OCI-LY3 (cell line): ENCODE measurements around the gene IGFBP4.

Experiments used
- H2AFZ ChIP-seq: fragments of 200-600, 300-600 bp; shearing (Covaris generic); 2 replicates; pipeline ENCODE4 v1.6.0; 2014; ENCODE audit warnings: antibody characterized with exemption, low read depth, low read length
- H3K27ac ChIP-seq: fragments of 200-600, 300-600 bp; sonication (generic); 2 replicates; pipeline ENCODE4 v1.5.1; 2014; ENCODE audit warnings: mild to moderate bottlenecking, low read length, moderate library complexity, mixed read lengths
- H3K27me3 ChIP-seq: fragments of 200-600, 300-600 bp; sonication (generic); 2 replicates; pipeline ENCODE4 v1.6.1; 2014; ENCODE audit warnings: low read depth, low read length, mixed read lengths
- H3K36me3 ChIP-seq: fragments of 200-600, 300-600 bp; sonication (generic); replicated peaks from 2 replicates; pipeline ENCODE3; 2014; ENCODE audit warnings: low read depth, low read length, mixed read lengths
- H3K4me1 ChIP-seq: fragments of 300-600, 200-600 bp; sonication (generic); 2 replicates; pipeline ENCODE4 v1.6.1; 2014; ENCODE audit warnings: low read length, mixed read lengths
- H3K4me2 ChIP-seq: fragments of 200-600, 300-600 bp; sonication (generic); 2 replicates; pipeline ENCODE4 v1.6.1; 2014; ENCODE audit warnings: low read length, mixed read lengths
- H3K4me3 ChIP-seq: fragments of 300-600, 200-600 bp; sonication (generic); 2 replicates; pipeline ENCODE4 v1.5.1; 2014; ENCODE audit warnings: antibody characterized with exemption, mild to moderate bottlenecking, low read length, moderate library complexity
- H3K79me2 ChIP-seq: fragments of 300-600, 200-600 bp; shearing (Covaris generic); 2 replicates; pipeline ENCODE4 v1.6.1; 2014; ENCODE audit warnings: mild to moderate bottlenecking, low read length, mixed read lengths
- H3K9ac ChIP-seq: fragments of 300-600, 200-600 bp; shearing (Covaris generic); 2 replicates; pipeline ENCODE4 v1.6.0; 2014; ENCODE audit warnings: mild to moderate bottlenecking, low read length, moderate library complexity
- H3K9me3 ChIP-seq: fragments of 200-600, 300-600 bp; shearing (Covaris generic); 2 replicates; pipeline ENCODE4 v1.6.1; 2014; ENCODE audit warnings: low read length, mixed read lengths; ENCODE audit not compliant: insufficient read depth
- H4K20me1 ChIP-seq: fragments of 200-600, 300-600 bp; sonication (generic); 2 replicates; pipeline ENCODE4 v1.6.1; 2016; ENCODE audit warnings: low read length, mixed read lengths; ENCODE audit not compliant: insufficient read depth
- CTCF ChIP-seq: fragments of 200-600, 300-600 bp; sonication (generic); IDR thresholded peaks from 2 replicates; pipeline ENCODE4 v1.5.1; 2014; ENCODE audit warnings: antibody characterized with exemption, low read length, low read depth
- EZH2phosphoT487 ChIP-seq: fragments of 200-600 bp; shearing (Covaris generic); IDR thresholded peaks from 2 replicates; pipeline ENCODE4 v1.6.1; 2018; ENCODE audit warnings: antibody characterized with exemption, mixed run types, low read depth

IGFBP4 gene

GRCh38 chr17:40462343-40463121, 19.3 kb downstream of the IGFBP4 start:
- Histone ChIP-seq H3K27ac (no peak overlapping the region), H3K36me3 (peaks cover 1% of the 10 kb centered on the region), H3K27me3 (no peaks in the 10 kb centered on the region), H4K20me1 (no peaks in the 10 kb centered on the region), H3K9me3 (no peaks in the 10 kb centered on the region), H2AFZ (no peak overlapping the region), H3K4me2 (no peak overlapping the region), H3K4me3 (no peak overlapping the region), H3K9ac (no peak overlapping the region), H3K79me2 (no peaks in the 10 kb centered on the region), H3K4me1 (no peaks in the 10 kb centered on the region)
- no peak for TF ChIP-seq CTCF
- no peak for TF ChIP-seq EZH2phosphoT487

- Histone ChIP-seq H4K20me1 (no peaks in the 10 kb centered on the region), H3K36me3 (no peaks in the 10 kb centered on the region), H3K4me3 (no peak overlapping the region), H3K4me1 (no peaks in the 10 kb centered on the region), H2AFZ (no peak overlapping the region), H3K27me3 (no peaks in the 10 kb centered on the region), H3K79me2 (no peaks in the 10 kb centered on the region), H3K9me3 (no peaks in the 10 kb centered on the region), H3K27ac (no peak overlapping the region), H3K4me2 (no peak overlapping the region), H3K9ac (no peak overlapping the region)
- TF ChIP-seq EZH2phosphoT487 (no peak), CTCF (no peak)
Observed at GRCh38 chr17:40463122-40463550, 19.9 kb downstream of the IGFBP4 start.

GRCh38 chr17:40464392-40464855, 21.2 kb downstream of the IGFBP4 start:
- no peak overlapping the region for H3K27ac ChIP-seq

More at GRCh38 chr17:40464392-40464855, 21.2 kb downstream of the IGFBP4 start:
- H3K4me2 ChIP-seq, result no peak overlapping the region
- TF ChIP-seq EZH2phosphoT487 (no peak), CTCF (no peak)
- H2AFZ ChIP-seq, result no peak overlapping the region
- H3K79me2 ChIP-seq, result no peaks in the 10 kb centered on the region
- H3K4me3 ChIP-seq, result no peak overlapping the region
- no peak overlapping the region for H3K9ac ChIP-seq
- no peaks in the 10 kb centered on the region for H4K20me1 ChIP-seq
- no peaks in the 10 kb centered on the region for H3K9me3 ChIP-seq
- H3K4me1 ChIP-seq, result no peaks in the 10 kb centered on the region
- no peaks in the 10 kb centered on the region for H3K27me3 ChIP-seq
- H3K36me3 ChIP-seq, result no peaks in the 10 kb centered on the region
